Mucosa of descending colon (tissue), 3 donors: ENCODE results near the gene ZIM2. TPM values are rescaled to one million over a fixed set of nuclear protein-coding genes. Genes with fewer than 3 reads are reported as not detected.

Source experiments
- ATAC-seq: fragments of 200-7000 bp; cut with Tn5 transposase; one replicate; pipeline ENCODE4 v1.9.1; 2020; ENCODE audit warnings: mild to moderate bottlenecking, moderate library complexity
- DNase-seq, 3 donors: peaks; one replicate each; pipeline ENCODE4 v3.0.0-alpha.2; 2020
- H3K36me3 ChIP-seq: fragments of 200-600 bp; one replicate; pipeline ENCODE4 v1.8.0; 2021; ENCODE audit warnings: low read depth, mild to moderate bottlenecking
- H3K4me1 ChIP-seq: fragments of 200-600 bp; one replicate; pipeline ENCODE4 v1.8.0; 2021; ENCODE audit warnings: low read depth, mild to moderate bottlenecking
- H3K4me3 ChIP-seq: fragments of 200-600 bp; one replicate; pipeline ENCODE4 v1.8.0; 2021; ENCODE audit warnings: mild to moderate bottlenecking
- H3K9me3 ChIP-seq: fragments of 200-600 bp; one replicate; pipeline ENCODE4 v1.8.0; 2021; ENCODE audit warnings: mild to moderate bottlenecking
- CTCF ChIP-seq: fragments of 200-600 bp; IDR thresholded peaks from one replicate; pipeline ENCODE4 v1.8.0; 2022; ENCODE audit warnings: antibody characterized with exemption, mild to moderate bottlenecking
- intact Hi-C, 2 donors: fragments of 100-400 bp; cut with DNase I in 1 of 2; cut with micrococcal nuclease in 1 of 2; formaldehyde crosslinking; loops; one replicate each; pipeline versions ENCODE4 v1.11.0 to v1.11.1; 2022; cut with DNase I, micrococcal nuclease
- long read RNA-seq, 2 donors: library from polyadenylated mRNA; unstranded; transcript quantifications; one replicate each; pipeline ENCODE4 v2.0.0, GENCODE V29; 2019 to 2021
- total RNA-seq, 3 donors: library from RNA; stranded (reverse); fragmentation: NEBNext Ultra II Directional in 2 of 3; extraction: Animal tissue kit (Norgen Biotek cat#: 25700) in 2 of 3; gene quantifications; one replicate each; pipeline versions ENCODE4 v1.2.1 to v1.2.4, GENCODE V29; 2021 to 2023
- donor health status: DM: no; HTN: no; CAD: no; lungs with moderate emphysema.
- donor health status: DM: no; HTN: no; CAD: no.
- donor health status: DM: no; HTN: yes; CAD: no.

The ZIM2 gene
- total RNA-seq: under 1 TPM in 2 of 3 donors, not detected in 1; 0.29 to 0.66 TPM
- long read RNA-seq, donor 1, partial matches to known transcripts: 1 of 1 reads
- long read RNA-seq, donor 1, other reads (novel, unspliced or antisense): 0 of 1 reads
- long read RNA-seq, donor 2: 0 reads

- Histone ChIP-seq H3K4me1 (no peaks in the 10 kb centered on the region), H3K4me3 (no peak within 1 kb of the TSS), H3K36me3 (no peaks in the 10 kb centered on the region), H3K9me3 (peaks cover 73% of the 10 kb centered on the region)
- peak; percentile 14 to 52 (median 41) for DNase-seq
- ATAC-seq: peak; percentile 9
- TF ChIP-seq CTCF: no peak
- intact Hi-C loops: no loop called here
Measured at GRCh38 chr19:56840451-56841192, at the start of gene ZIM2, which contains the start of gene PEG3. TSS of gene ZIM2 (minus strand) at chr19:56840726. CDS start at chr19:56824277, 16,449 bp downstream. TSS of gene PEG3 (minus strand) at chr19:56840726. CDS start at chr19:56824655, 16,071 bp downstream.

- H3K9me3 ChIP-seq: peaks cover 76% of the 10 kb centered on the region
- no peaks in the 10 kb centered on the region for H3K36me3 ChIP-seq
- intact Hi-C loops: no loop called here
- no peaks in the 10 kb centered on the region for H3K4me1 ChIP-seq
- DNase-seq (no peak), ATAC-seq (no peak)
- TF ChIP-seq CTCF: no peak
- no peak overlapping the region for H3K4me3 ChIP-seq
Measured at GRCh38 chr19:56885173-56885985, 44.9 kb upstream of the ZIM2 start.

- intact Hi-C loops: no loop called here
- DNase-seq: no peak
- no peak for TF ChIP-seq CTCF
- peaks cover 84% of the 10 kb centered on the region for H3K9me3 ChIP-seq
- no peak overlapping the region for H3K4me3 ChIP-seq
- H3K36me3 ChIP-seq: no peaks in the 10 kb centered on the region
- no peak for ATAC-seq
- H3K4me1 ChIP-seq: no peaks in the 10 kb centered on the region
Measured at GRCh38 chr19:56884441-56884840, 43.9 kb upstream of the ZIM2 start.

GRCh38 chr19:56880592-56881190, 40.2 kb upstream of the ZIM2 start:
- intact Hi-C loops: no loop called here

More at GRCh38 chr19:56880592-56881190, 40.2 kb upstream of the ZIM2 start:
- ATAC-seq (no peak), DNase-seq (no peak)
- peaks cover 84% of the 10 kb centered on the region for H3K9me3 ChIP-seq
- H3K36me3 ChIP-seq: no peaks in the 10 kb centered on the region
- H3K4me3 ChIP-seq: no peak overlapping the region
- TF ChIP-seq CTCF: no peak
- H3K4me1 ChIP-seq: no peaks in the 10 kb centered on the region
